Gastroesophageal sphincter (tissue), 3 donors: Measurements from ENCODE around the gene ISG20L2.

Experiments
- EP300 ChIP-seq: sonication (generic); formaldehyde crosslinking; IDR thresholded peaks from one replicate; pipeline ENCODE4 v1.6.1; 2017; ENCODE audit warnings: antibody characterized with exemption, mild to moderate bottlenecking
- POLR2A ChIP-seq, 2 donors: fragments of 450-650 bp; IDR thresholded peaks; one replicate each; pipeline ENCODE4 v1.6.1; 2017; ENCODE audit warnings: antibody characterized with exemption in 2 of 2, mild to moderate bottlenecking in 2 of 2, moderate library complexity in 1 of 2
- POLR2AphosphoS5 ChIP-seq: sonication (generic); formaldehyde crosslinking; IDR thresholded peaks from one replicate; pipeline ENCODE4 v1.6.1; 2017; ENCODE audit warnings: antibody characterized with exemption
- TF ChIP-seq, protein P1 (sequence below), 4 experiments: fragments of 200-600 bp in 2 of 4; fragments of 450-650 bp in 2 of 4; sonication (generic) in 1 of 4; IDR thresholded peaks; one replicate each; pipeline ENCODE4 v1.5.1; 2017 to 2019; ENCODE audit warnings: antibody characterized with exemption in 4 of 4, mild to moderate bottlenecking in 2 of 4, moderate library complexity in 2 of 4

DNA sequence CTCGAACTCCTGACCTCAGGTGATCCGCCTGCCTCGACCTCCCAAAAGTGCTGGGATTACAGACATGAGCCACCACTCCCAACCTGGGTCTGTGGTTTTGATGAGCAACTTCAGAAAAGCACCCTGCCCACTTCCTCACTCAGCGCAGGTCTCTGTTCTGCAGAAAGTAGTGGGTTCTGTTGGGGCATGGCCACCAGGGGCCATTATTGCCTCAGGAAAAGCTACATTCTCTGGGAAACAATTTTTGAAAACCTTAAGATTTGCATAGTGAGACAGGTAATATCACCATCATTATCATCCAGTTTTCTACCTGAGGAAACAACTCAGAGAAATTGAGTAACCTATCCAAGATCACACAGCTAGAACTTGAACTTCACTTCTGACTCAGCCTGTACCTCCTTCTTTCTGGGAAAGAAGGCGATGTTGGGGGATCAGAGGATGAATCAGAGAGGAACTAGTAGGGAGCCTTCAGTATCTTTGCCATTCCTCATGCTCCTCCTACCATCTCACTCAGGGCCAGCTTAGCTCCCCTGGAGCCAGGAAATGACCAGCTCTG lies 44.3 kb downstream of the ISG20L2 start:
- TF ChIP-seq, protein P1, sequence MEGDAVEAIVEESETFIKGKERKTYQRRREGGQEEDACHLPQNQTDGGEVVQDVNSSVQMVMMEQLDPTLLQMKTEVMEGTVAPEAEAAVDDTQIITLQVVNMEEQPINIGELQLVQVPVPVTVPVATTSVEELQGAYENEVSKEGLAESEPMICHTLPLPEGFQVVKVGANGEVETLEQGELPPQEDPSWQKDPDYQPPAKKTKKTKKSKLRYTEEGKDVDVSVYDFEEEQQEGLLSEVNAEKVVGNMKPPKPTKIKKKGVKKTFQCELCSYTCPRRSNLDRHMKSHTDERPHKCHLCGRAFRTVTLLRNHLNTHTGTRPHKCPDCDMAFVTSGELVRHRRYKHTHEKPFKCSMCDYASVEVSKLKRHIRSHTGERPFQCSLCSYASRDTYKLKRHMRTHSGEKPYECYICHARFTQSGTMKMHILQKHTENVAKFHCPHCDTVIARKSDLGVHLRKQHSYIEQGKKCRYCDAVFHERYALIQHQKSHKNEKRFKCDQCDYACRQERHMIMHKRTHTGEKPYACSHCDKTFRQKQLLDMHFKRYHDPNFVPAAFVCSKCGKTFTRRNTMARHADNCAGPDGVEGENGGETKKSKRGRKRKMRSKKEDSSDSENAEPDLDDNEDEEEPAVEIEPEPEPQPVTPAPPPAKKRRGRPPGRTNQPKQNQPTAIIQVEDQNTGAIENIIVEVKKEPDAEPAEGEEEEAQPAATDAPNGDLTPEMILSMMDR (IDR thresholded peaks at IDR 0.05): no peak
- TF ChIP-seq POLR2AphosphoS5 (no peak), POLR2A (IDR thresholded peaks at IDR 0.05) (no peak), EP300 (no peak)
